Tibial nerve (tissue), 4 donors: ENCODE measurements around the gene ESYT2. TPM values are rescaled to one million over a fixed set of nuclear protein-coding genes. Genes with fewer than 3 reads are reported as not detected.
"Not testable (repeated sequence)": the region's sequence is repeated elsewhere in the genome, so short reads cannot be mapped to it uniquely, and the experiment has no call there.

ENCODE experiments used
- DNase-seq, 2 donors: peaks; one replicate each; pipeline ENCODE4 v3.0.0-alpha.2; 2019; ENCODE audit warnings: low spot score in 2 of 2
- H3K27ac ChIP-seq, 4 donors: fragments of 200-600 bp; sonication (generic) in 3 of 4; one replicate each; pipeline ENCODE4 v1.5.1; 2017 to 2019; ENCODE audit warnings: mild to moderate bottlenecking in 1 of 4
- H3K27me3 ChIP-seq, 2 donors: fragments of 200-600 bp; sonication (generic) in 1 of 2; one replicate each; pipeline versions ENCODE4 v1.5.1 to v1.6.0; 2017 to 2019
- H3K36me3 ChIP-seq, 3 donors: fragments of 200-600 bp; sonication (generic); one replicate each; pipeline ENCODE4 v1.5.1; 2018 to 2019
- H3K4me1 ChIP-seq, 4 donors: fragments of 200-600 bp; sonication (generic) in 3 of 4; one replicate each; pipeline ENCODE4 v1.5.1; 2017 to 2019
- H3K4me3 ChIP-seq, 4 donors: fragments of 200-600 bp; sonication (generic) in 3 of 4; one replicate each; pipeline ENCODE4 v1.5.1; 2017 to 2019; ENCODE audit warnings: mild to moderate bottlenecking in 1 of 4, moderate library complexity in 1 of 4
- H3K9me3 ChIP-seq, 4 donors: fragments of 200-600 bp; sonication (generic) in 3 of 4; one replicate each; pipeline ENCODE4 v1.5.1; 2017 to 2019
- CTCF ChIP-seq, 5 experiments: fragments of 200-600 bp in 3 of 5; fragments of 450-650 bp in 2 of 5; sonication (generic) in 3 of 5; IDR thresholded peaks; one replicate each; pipeline ENCODE4 v1.5.1; 2016 to 2019; ENCODE audit warnings: antibody characterized with exemption in 5 of 5, mild to moderate bottlenecking in 3 of 5, moderate library complexity in 2 of 5
- EP300 ChIP-seq, 2 donors: sonication (generic); formaldehyde crosslinking; IDR thresholded peaks; one replicate each; pipeline ENCODE4 v1.6.1; 2017; ENCODE audit warnings: antibody characterized with exemption in 2 of 2, mild to moderate bottlenecking in 1 of 2
- POLR2A ChIP-seq, 2 donors: fragments of 450-650 bp; IDR thresholded peaks; one replicate each; pipeline ENCODE4 v1.6.1; 2017; ENCODE audit warnings: antibody characterized with exemption in 2 of 2, mild to moderate bottlenecking in 2 of 2, moderate library complexity in 2 of 2
- whole genome bisulfite sequencing, 2 donors: methylation state at CpG; one replicate each; pipeline ENCODE4 v1.1.5; 2018; 5-methylcytosine and 5-hydroxymethylcytosine counted together
- total RNA-seq, 4 donors: library from RNA; depleted of rRNA; stranded (reverse); fragments of >200 nt; gene quantifications; one replicate each; pipeline ENCODE4 v1.1.0, GENCODE V29; 2016

ESYT2 gene
- total RNA-seq, 4 donors from 2014 or later: 91.0 to 124 (median 114) TPM

GRCh38 chr7:158864507-158864820 is 35.2 kb upstream of the ESYT2 start:
- H3K4me1 ChIP-seq: peaks cover 0 to 23% (median 10%) of the 10 kb centered on the region in 4 donors

GRCh38 chr7:158863611-158864506 is 34.5 kb upstream of the ESYT2 start:
- peaks cover 0 to 29% (median 10%) of the 10 kb centered on the region in 4 donors for H3K4me1 ChIP-seq
- TF ChIP-seq CTCF (IDR thresholded peaks at IDR 0.05) (no peak), EP300 (IDR thresholded peaks at IDR 0.05) (peak in 1 of 2 donors; percentile 79), POLR2A (IDR thresholded peaks at IDR 0.05) (peak in 1 of 2 donors; percentile 38)
- 5 to 15% methylated on average over 21 to 27 of the region's 45 CpGs for WGBS, 2 donors
- peak overlapping the region; percentile 65 to 90 (median 85) for H3K27ac ChIP-seq
- DNase-seq: peak; percentile 50 to 53
- H3K9me3 ChIP-seq: no peaks in the 10 kb centered on the region
- H3K4me3 ChIP-seq: peak overlapping the region; percentile 36 to 63 (median 55)
- no peaks in the 10 kb centered on the region for H3K36me3 ChIP-seq
- H3K27me3 ChIP-seq: no peaks in the 10 kb centered on the region

More at GRCh38 chr7:158864507-158864820, 35.2 kb upstream of the ESYT2 start:
- no peaks in the 10 kb centered on the region for H3K36me3 ChIP-seq
- DNase-seq: no peak
- H3K27me3 ChIP-seq: no peaks in the 10 kb centered on the region
- peak overlapping the region; percentile 36 to 63 (median 55) for H3K4me3 ChIP-seq
- no peaks in the 10 kb centered on the region for H3K9me3 ChIP-seq
- TF ChIP-seq POLR2A (IDR thresholded peaks at IDR 0.05) (no peak), EP300 (IDR thresholded peaks at IDR 0.05) (no peak), CTCF (IDR thresholded peaks at IDR 0.05) (no peak)
- 81 to 90% methylated on average over 3 of the region's 3 CpGs for WGBS, 2 donors
- H3K27ac ChIP-seq: peak overlapping the region; percentile 65 to 90 (median 85)

- H3K4me3 ChIP-seq: peak overlapping the region; percentile 36 to 63 (median 55)
- not testable (repeated sequence) for H3K9me3 ChIP-seq, DNase-seq, H3K36me3 ChIP-seq, H3K27me3 ChIP-seq
- H3K27ac ChIP-seq: peak overlapping the region; percentile 65 to 90 (median 85)
- WGBS, 2 donors: 69 to 86% methylated on average over 9 to 11 of the region's 13 CpGs
- peaks cover 0 to 31% (median 13%) of the 10 kb centered on the region in 4 donors for H3K4me1 ChIP-seq
These were observed 33.8 kb upstream of the ESYT2 start for GRCh38 chr7:158862985-158863610.

GRCh38 chr7:158861936-158862704 is 32.8 kb upstream of the ESYT2 start:
- Histone ChIP-seq H3K36me3 (no peaks in the 10 kb centered on the region), H3K4me1 (peaks cover 0 to 40% (median 18%) of the 10 kb centered on the region in 4 donors), H3K4me3 (no peak overlapping the region), H3K27me3 (no peaks in the 10 kb centered on the region), H3K9me3 (no peaks in the 10 kb centered on the region), H3K27ac (peak overlapping the region in 3 of 4 donors; percentile 65 to 90 (median 85))
- WGBS, 2 donors: 87 to 88% methylated on average over 11 of the region's 11 CpGs
- DNase-seq: no peak
- TF ChIP-seq POLR2A (IDR thresholded peaks at IDR 0.05) (no peak), CTCF (IDR thresholded peaks at IDR 0.05) (no peak), EP300 (IDR thresholded peaks at IDR 0.05) (no peak)

- H3K4me1 ChIP-seq: peaks cover 0 to 43% (median 18%) of the 10 kb centered on the region in 4 donors
- H3K4me3 ChIP-seq: no peak overlapping the region
- DNase-seq: no peak
- no peaks in the 10 kb centered on the region for H3K27me3 ChIP-seq
- H3K36me3 ChIP-seq: no peaks in the 10 kb centered on the region
- H3K27ac ChIP-seq: peak overlapping the region in 2 of 4 donors; percentile 9 to 85
- no peaks in the 10 kb centered on the region for H3K9me3 ChIP-seq
- TF ChIP-seq CTCF (IDR thresholded peaks at IDR 0.05) (no peak), POLR2A (IDR thresholded peaks at IDR 0.05) (no peak), EP300 (IDR thresholded peaks at IDR 0.05) (no peak)
- WGBS, 2 donors: 65 to 67% methylated on average over 15 of the region's 15 CpGs
These were observed 31.9 kb upstream of the ESYT2 start for GRCh38 chr7:158861004-158861787.
